Measurements from ENCODE around the gene RBM44.
"Not testable (repeated sequence)": the region's sequence is repeated elsewhere in the genome, so short reads cannot be mapped to it uniquely, and the experiment has no call there.

RBM44 gene
- long read RNA-seq, partial matches to known transcripts = 0 of 1 reads
- long read RNA-seq, other reads (novel, unspliced or antisense) = 1 of 1 reads

GRCh38 chr2:237798236-237799059 is at the start of gene RBM44:
Gene RBM44, plus strand, starts transcription at chr2:237798779. Its CDS starts 14,831 bp downstream, at chr2:237813610.
- TF ChIP-seq, protein P1, sequence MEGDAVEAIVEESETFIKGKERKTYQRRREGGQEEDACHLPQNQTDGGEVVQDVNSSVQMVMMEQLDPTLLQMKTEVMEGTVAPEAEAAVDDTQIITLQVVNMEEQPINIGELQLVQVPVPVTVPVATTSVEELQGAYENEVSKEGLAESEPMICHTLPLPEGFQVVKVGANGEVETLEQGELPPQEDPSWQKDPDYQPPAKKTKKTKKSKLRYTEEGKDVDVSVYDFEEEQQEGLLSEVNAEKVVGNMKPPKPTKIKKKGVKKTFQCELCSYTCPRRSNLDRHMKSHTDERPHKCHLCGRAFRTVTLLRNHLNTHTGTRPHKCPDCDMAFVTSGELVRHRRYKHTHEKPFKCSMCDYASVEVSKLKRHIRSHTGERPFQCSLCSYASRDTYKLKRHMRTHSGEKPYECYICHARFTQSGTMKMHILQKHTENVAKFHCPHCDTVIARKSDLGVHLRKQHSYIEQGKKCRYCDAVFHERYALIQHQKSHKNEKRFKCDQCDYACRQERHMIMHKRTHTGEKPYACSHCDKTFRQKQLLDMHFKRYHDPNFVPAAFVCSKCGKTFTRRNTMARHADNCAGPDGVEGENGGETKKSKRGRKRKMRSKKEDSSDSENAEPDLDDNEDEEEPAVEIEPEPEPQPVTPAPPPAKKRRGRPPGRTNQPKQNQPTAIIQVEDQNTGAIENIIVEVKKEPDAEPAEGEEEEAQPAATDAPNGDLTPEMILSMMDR (IDR thresholded peaks at IDR 0.05; ENCODE audit: insufficient read depth, low read length) = no peak
- TF ChIP-seq SPI1 (IDR thresholded peaks at IDR 0.05; ENCODE audit: borderline replicate concordance, low read depth) (no peak), GABPA (IDR thresholded peaks at IDR 0.05; ENCODE audit: low read depth) (no peak), REST (IDR thresholded peaks at IDR 0.05; ENCODE audit: insufficient replicate concordance, low read depth) (no peak), POLR2AphosphoS5 (IDR thresholded peaks at IDR 0.05; ENCODE audit: low read depth) (no peak)
- Histone ChIP-seq H3K27me3 (ENCODE audit: insufficient read depth, poor library complexity, severe bottlenecking) (no peaks in the 10 kb centered on the region), H3K27ac (replicated peaks) (no peak within 1 kb of the TSS), H3K4me3 (replicated peaks; ENCODE audit: insufficient read depth, low read length) (no peak within 1 kb of the TSS)
- no peak for DNase-seq (ENCODE audit: low read depth in 1 of 2, low spot score in 1 of 2)

DNA sequence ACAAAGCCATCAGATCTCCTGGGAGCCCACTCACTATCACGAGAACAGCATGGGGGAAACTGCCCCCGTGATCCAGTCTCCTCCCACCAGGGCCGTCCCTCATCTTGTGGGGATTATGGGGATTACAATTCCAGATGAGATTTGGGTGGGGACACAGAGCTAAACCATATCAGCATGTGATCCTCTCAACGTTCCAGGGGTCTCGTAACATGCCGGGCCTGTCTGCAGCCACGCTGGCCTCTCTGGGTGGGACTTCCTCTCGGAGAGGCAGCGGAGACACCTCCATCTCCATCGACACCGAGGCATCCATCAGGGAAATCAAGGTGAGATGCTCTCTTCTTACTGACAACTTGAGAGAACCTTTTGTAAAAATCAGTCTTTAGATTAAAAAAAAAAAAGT is 49.6 kb upstream of the RBM44 start:
- no peak for DNase-seq (ENCODE audit: low read depth in 1 of 2, low spot score in 1 of 2)
- Histone ChIP-seq H3K4me3 (replicated peaks; ENCODE audit: insufficient read depth, low read length) (no peak overlapping the region), H3K27ac (replicated peaks) (no peak overlapping the region), H3K27me3 (ENCODE audit: insufficient read depth, poor library complexity, severe bottlenecking) (no peaks in the 10 kb centered on the region)
- TF ChIP-seq, protein P1 (IDR thresholded peaks at IDR 0.05; ENCODE audit: insufficient read depth, low read length) = no peak
- TF ChIP-seq SPI1 (IDR thresholded peaks at IDR 0.05; ENCODE audit: borderline replicate concordance, low read depth) (no peak), REST (IDR thresholded peaks at IDR 0.05; ENCODE audit: insufficient replicate concordance, low read depth) (no peak), GABPA (IDR thresholded peaks at IDR 0.05; ENCODE audit: low read depth) (no peak), POLR2AphosphoS5 (IDR thresholded peaks at IDR 0.05; ENCODE audit: low read depth) (no peak)

DNA sequence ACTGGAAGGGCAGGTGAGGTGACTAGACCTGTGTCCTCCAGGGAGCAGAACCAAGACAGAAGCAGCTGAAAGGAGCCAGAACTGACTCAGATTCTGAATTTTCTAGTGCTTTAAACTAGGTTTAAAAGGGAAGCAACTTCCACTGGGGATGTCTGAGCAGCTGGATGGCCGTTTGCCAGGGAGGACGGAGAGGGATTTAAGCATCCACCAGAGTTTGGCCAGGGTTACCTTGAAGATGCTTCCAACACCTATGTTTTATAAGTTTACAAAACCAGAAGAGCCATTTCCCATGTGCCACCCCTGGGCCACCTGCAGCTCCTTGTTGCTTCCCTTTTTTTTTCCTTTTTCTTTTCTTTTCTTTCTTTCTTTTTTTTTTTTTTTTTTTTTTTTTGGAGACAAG is 48.6 kb upstream of the RBM44 start:
- Histone ChIP-seq H3K27me3 (ENCODE audit: insufficient read depth, poor library complexity, severe bottlenecking) (no peaks in the 10 kb centered on the region), H3K27ac (replicated peaks) (no peak overlapping the region), H3K4me3 (replicated peaks; ENCODE audit: insufficient read depth, low read length) (no peak overlapping the region)
- no peak for TF ChIP-seq REST (IDR thresholded peaks at IDR 0.05; ENCODE audit: insufficient replicate concordance, low read depth)
- no peak for DNase-seq (ENCODE audit: low read depth in 1 of 2, low spot score in 1 of 2)

DNA sequence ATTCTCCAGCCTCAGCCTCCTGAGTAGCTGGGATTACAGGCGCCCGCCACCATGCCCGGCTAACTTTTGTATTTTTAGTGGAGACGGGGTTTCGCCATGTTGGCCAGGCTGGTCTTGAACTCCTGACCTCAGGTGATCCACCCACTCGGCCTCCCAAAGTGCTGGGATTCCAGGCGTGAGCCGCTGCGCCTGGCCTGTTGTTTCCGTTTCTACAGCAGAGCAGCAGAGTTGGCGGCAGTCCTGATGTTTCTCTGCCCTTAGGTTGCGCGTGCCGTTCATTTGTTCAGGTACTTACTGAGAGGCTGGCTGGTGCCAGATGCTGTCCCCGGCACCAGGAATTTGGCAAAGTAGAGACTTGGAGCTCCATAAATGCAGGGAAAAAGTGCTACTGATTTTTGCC is 48.1 kb upstream of the RBM44 start:
- not testable (repeated sequence) for H3K4me3 ChIP-seq (replicated peaks; ENCODE audit: insufficient read depth, low read length); H3K27me3 ChIP-seq (ENCODE audit: insufficient read depth, poor library complexity, severe bottlenecking); DNase-seq (ENCODE audit: low read depth in 1 of 2, low spot score in 1 of 2); H3K27ac ChIP-seq (replicated peaks)
